ENCODE data around the gene IGF2BP3.

The IGF2BP3 gene

GRCh38 chr7:23393636-23394035 is 76.7 kb downstream of the IGF2BP3 start:
- DNase-seq (ENCODE audit: low read depth) = no peak
- no peak for TF ChIP-seq CTCF (conservative IDR thresholded peaks at IDR 0.05; ENCODE audit: low read depth, low read length)
- H3K4me3 ChIP-seq (ENCODE audit: low read depth, low read length) = no peak overlapping the region

- DNase-seq (ENCODE audit: low read depth) = no peak
- no peak overlapping the region for H3K4me3 ChIP-seq (ENCODE audit: low read depth, low read length)
- no peak for TF ChIP-seq CTCF (conservative IDR thresholded peaks at IDR 0.05; ENCODE audit: low read depth, low read length)
Observed at GRCh38 chr7:23389701-23390100, 80.6 kb downstream of the IGF2BP3 start.

- TF ChIP-seq CTCF (conservative IDR thresholded peaks at IDR 0.05; ENCODE audit: low read depth, low read length) = no peak
- DNase-seq (ENCODE audit: low read depth) = no peak
Observed at GRCh38 chr7:23387583-23387982, 82.7 kb downstream of the IGF2BP3 start.

GRCh38 chr7:23385140-23385539 is 85.2 kb downstream of the IGF2BP3 start:
- TF ChIP-seq CTCF (conservative IDR thresholded peaks at IDR 0.05; ENCODE audit: low read depth, low read length) = no peak
- no peak for DNase-seq (ENCODE audit: low read depth)
- no peak overlapping the region for H3K4me3 ChIP-seq (ENCODE audit: low read depth, low read length)

More at GRCh38 chr7:23387583-23387982, 82.7 kb downstream of the IGF2BP3 start:
- H3K4me3 ChIP-seq (ENCODE audit: low read depth, low read length) = no peak overlapping the region

- H3K4me3 ChIP-seq (ENCODE audit: low read depth, low read length) = no peak overlapping the region
- peak; percentile 69 for DNase-seq (ENCODE audit: low read depth)
- TF ChIP-seq CTCF (conservative IDR thresholded peaks at IDR 0.05; ENCODE audit: low read depth, low read length) = no peak
Observed at GRCh38 chr7:23383225-23383624, 87.1 kb downstream of the IGF2BP3 start.

- DNase-seq (ENCODE audit: low read depth) = peak; percentile 29
- TF ChIP-seq CTCF (conservative IDR thresholded peaks at IDR 0.05; ENCODE audit: low read depth, low read length) = no peak
- no peak overlapping the region for H3K4me3 ChIP-seq (ENCODE audit: low read depth, low read length)
Observed at GRCh38 chr7:23380961-23381360, 89.3 kb downstream of the IGF2BP3 start.

- H3K4me3 ChIP-seq (ENCODE audit: low read depth, low read length) = no peak overlapping the region
- DNase-seq (ENCODE audit: low read depth) = no peak
- TF ChIP-seq CTCF (conservative IDR thresholded peaks at IDR 0.05; ENCODE audit: low read depth, low read length) = no peak
Observed at GRCh38 chr7:23380556-23380955, 89.7 kb downstream of the IGF2BP3 start.
